HCT116 (cell line): Measurements from ENCODE around the gene PPP1R1B. TPM values are rescaled to one million over a fixed set of nuclear protein-coding genes. Genes with fewer than 3 reads are reported as not detected.
A peak's percentile ranks its signal among the peaks of the same experiment; 100 is the strongest.

Experiments
- ATAC-seq: fragments of 200-7000 bp; cut with Tn5 transposase; 2 replicates; pipeline ENCODE4 v1.9.1; 2020; ENCODE audit warnings: mild to moderate bottlenecking, moderate library complexity
- BruUV-seq: library from RNA; stranded (reverse); fragments of 400-500 nt; replicated peaks from 2 replicates; lab custom pipeline; 2021; lab: Mats Ljungman, UMichigan
- CTCF ChIA-PET: fragments of 300-600 bp; sonication (Branson Sonifier 250); formaldehyde crosslinking; loops from one replicate; lab custom pipeline; 2021; ENCODE audit warnings: antibody characterized with exemption; lab: Charles Lee
- POLR2A ChIA-PET: fragments of 300-600, 350-600 bp; sonication (Branson Sonifier 250); formaldehyde crosslinking; loops from one replicate; lab custom pipeline; 2021; ENCODE audit warnings: antibody characterized with exemption; lab: Charles Lee
- RAD21 ChIA-PET, 2 experiments: fragments of 300-600 bp; sonication (Branson Sonifier 250); formaldehyde crosslinking; loops; one replicate each; lab custom pipeline; 2023; ENCODE audit warnings: low total read pairs in 2 of 2; ENCODE audit not compliant: uncharacterized antibody in 2 of 2, unreplicated experiment in 2 of 2, low non-redundant PET in 1 of 2; lab: Charles Lee
- DNase-seq: peaks from one replicate; pipeline ENCODE4 v3.0.0-alpha.2; 2010; ENCODE audit warnings: low read depth, low spot score
- H2AFZ ChIP-seq: fragments of 200-600 bp; shearing (Covaris generic), sonication (generic); 2 replicates; pipeline ENCODE4 v1.6.1; 2017; ENCODE audit warnings: low read depth, mixed run types, mixed read lengths, antibody characterized with exemption, low read length; ENCODE audit not compliant: poor library complexity, severe bottlenecking
- H3K27ac ChIP-seq: 2 replicates; pipeline ENCODE4 v1.5.1; 2012; ENCODE audit warnings: low read depth, low read length
- H3K27me3 ChIP-seq: fragments of 200-600 bp; sonication (generic); 2 replicates; pipeline ENCODE4 v1.6.1; 2016; ENCODE audit warnings: mixed run types, low read length, mixed read lengths; ENCODE audit not compliant: insufficient read depth
- H3K36me3 ChIP-seq, 2 experiments: fragments of 200-500 bp in 1 of 2; fragments of 200-600 bp in 1 of 2; sonication (Bioruptor generic) in 1 of 2; sonication (generic) in 1 of 2; 2 replicates each; pipeline versions ENCODE4 v1.5.1 to v1.6.1; 2014 to 2016; ENCODE audit warnings: low read length in 2 of 2, inconsistent platforms in 1 of 2, mixed read lengths in 1 of 2, mixed run types in 1 of 2; ENCODE audit not compliant: insufficient read depth in 2 of 2, control insufficient read depth in 1 of 2
- H3K4me1 ChIP-seq, 2 experiments: fragments of 200-600 bp in 1 of 2; sonication (generic) in 1 of 2; 2 replicates each; pipeline versions ENCODE4 v1.5.1 to v1.6.1; 2012 to 2017; ENCODE audit warnings: low read length in 2 of 2, inconsistent platforms in 1 of 2, mild to moderate bottlenecking in 1 of 2, mixed read lengths in 1 of 2, mixed run types in 1 of 2, moderate library complexity in 1 of 2; ENCODE audit not compliant: insufficient read depth in 2 of 2, control insufficient read depth in 1 of 2
- H3K4me2 ChIP-seq: fragments of 200-600 bp; sonication (generic); 2 replicates; pipeline ENCODE4 v1.6.1; 2017; ENCODE audit warnings: mixed run types, low read length, mixed read lengths
- H3K4me3 ChIP-seq, 2 experiments: fragments of 200-600 bp in 1 of 2; sonication (generic) in 1 of 2; replicated peaks in 1 of 2; 2 replicates each; pipeline ENCODE4 v1.5.1; 2011 to 2016; ENCODE audit warnings: low read length in 2 of 2, control low read depth in 1 of 2, low read depth in 1 of 2, mild to moderate bottlenecking in 1 of 2, mixed read lengths in 1 of 2, mixed run types in 1 of 2
- H3K79me2 ChIP-seq: fragments of 200-600 bp; sonication (generic); 2 replicates; pipeline ENCODE4 v1.6.1; 2017; ENCODE audit warnings: mild to moderate bottlenecking, mixed run types, low read length, moderate library complexity, mixed read lengths; ENCODE audit not compliant: insufficient read depth
- H3K9ac ChIP-seq: fragments of 200-600 bp; sonication (generic); 2 replicates; pipeline ENCODE4 v1.6.1; 2016; ENCODE audit warnings: low read length, mixed read lengths
- H3K9me2 ChIP-seq: fragments of 200-600 bp; sonication (generic), shearing (Covaris generic); 2 replicates; pipeline ENCODE4 v1.6.1; 2017; ENCODE audit warnings: mixed run types, mild to moderate bottlenecking, moderate library complexity; ENCODE audit not compliant: insufficient read depth
- H3K9me3 ChIP-seq, 2 experiments: fragments of 200-500 bp in 1 of 2; fragments of 200-600 bp in 1 of 2; sonication (Bioruptor generic) in 1 of 2; sonication (generic) in 1 of 2; 2 replicates each; pipeline ENCODE4 v1.6.1; 2014 to 2017; ENCODE audit warnings: low read length in 2 of 2, mixed read lengths in 2 of 2, inconsistent platforms in 1 of 2, low read depth in 1 of 2, mild to moderate bottlenecking in 1 of 2, mixed run types in 1 of 2, moderate library complexity in 1 of 2; ENCODE audit not compliant: control insufficient read depth in 1 of 2, insufficient read depth in 1 of 2
- H4K20me1 ChIP-seq: fragments of 200-600 bp; sonication (generic), shearing (Covaris generic); 2 replicates; pipeline ENCODE4 v1.6.1; 2017; ENCODE audit warnings: mixed run types, mild to moderate bottlenecking, moderate library complexity; ENCODE audit not compliant: insufficient read depth
- CEBPB ChIP-seq: IDR thresholded peaks from 2 replicates; pipeline ENCODE4 v1.6.1; 2012; ENCODE audit warnings: low read depth
- ELF1 ChIP-seq: IDR thresholded peaks from 2 replicates; pipeline ENCODE4 v1.6.1; 2012; ENCODE audit warnings: low read depth, borderline replicate concordance
- EZH2 ChIP-seq: fragments of 200-600 bp; sonication (generic); IDR thresholded peaks from 2 replicates; pipeline ENCODE4 v1.6.1; 2017; ENCODE audit warnings: antibody characterized with exemption, mixed run types
- EZH2phosphoT487 ChIP-seq: fragments of 200-600 bp; IDR thresholded peaks from 2 replicates; pipeline ENCODE4 v1.6.1; 2018; ENCODE audit warnings: antibody characterized with exemption, borderline replicate concordance
- FOSL1 ChIP-seq: IDR thresholded peaks from 2 replicates; pipeline ENCODE4 v1.6.1; 2012; ENCODE audit warnings: low read depth
- JUND ChIP-seq: IDR thresholded peaks from 2 replicates; pipeline ENCODE4 v1.6.1; 2012
- POLR2A ChIP-seq: IDR thresholded peaks from 2 replicates; pipeline ENCODE4 v1.7.0; 2011; ENCODE audit warnings: borderline replicate concordance; ENCODE audit not compliant: insufficient read depth, insufficient read length; ENCODE audit errors: extremely low read depth
- POLR2AphosphoS5 ChIP-seq: IDR thresholded peaks from 2 replicates; pipeline ENCODE4 v1.6.1; 2011; ENCODE audit warnings: mild to moderate bottlenecking, low read depth, low read length, moderate library complexity
- RAD21 ChIP-seq: IDR thresholded peaks from 2 replicates; pipeline ENCODE4 v1.6.1; 2012; ENCODE audit warnings: low read depth, mild to moderate bottlenecking
- REST ChIP-seq: IDR thresholded peaks from 2 replicates; pipeline ENCODE4 v1.6.1; 2012; ENCODE audit warnings: low read depth
- SIN3A ChIP-seq: IDR thresholded peaks from 2 replicates; pipeline ENCODE4 v1.6.1; 2012; ENCODE audit warnings: low read depth
- SP1 ChIP-seq: IDR thresholded peaks from 2 replicates; pipeline ENCODE4 v1.6.1; 2012; ENCODE audit warnings: low read depth
- SRF ChIP-seq: IDR thresholded peaks from 2 replicates; pipeline ENCODE4 v1.6.1; 2012; ENCODE audit warnings: low read depth
- TCF7L2 ChIP-seq: IDR thresholded peaks from 2 replicates; pipeline ENCODE4 v1.7.0; 2011; ENCODE audit warnings: borderline replicate concordance, inconsistent platforms; ENCODE audit not compliant: insufficient read depth, insufficient read length; ENCODE audit errors: extremely low read depth
- YY1 ChIP-seq: IDR thresholded peaks from 2 replicates; pipeline ENCODE4 v1.6.1; 2011; ENCODE audit warnings: low read length, low read depth, moderate library complexity, mild to moderate bottlenecking; ENCODE audit not compliant: insufficient replicate concordance; ENCODE audit errors: extremely low read depth
- ZBTB33 ChIP-seq: IDR thresholded peaks from 2 replicates; pipeline ENCODE4 v1.6.1; 2011; ENCODE audit warnings: mild to moderate bottlenecking, low read length, moderate library complexity; ENCODE audit not compliant: insufficient replicate concordance; ENCODE audit errors: extremely low read depth
- ZFX ChIP-seq: fragments of 450-650 bp; IDR thresholded peaks from 2 replicates; pipeline ENCODE4 v1.6.1; 2017
- ZNF274 ChIP-seq: fragments of 200-500 bp; sonication (Bioruptor generic); IDR thresholded peaks from 2 replicates; pipeline ENCODE4 v1.6.1; 2014; ENCODE audit warnings: mild to moderate bottlenecking, low read depth, low read length, inconsistent platforms
- intact Hi-C: fragments of 100-400 bp; cut with micrococcal nuclease; formaldehyde crosslinking; loops from 2 replicates; pipeline ENCODE4 v1.10.0; 2022
- total RNA-seq: library from RNA; stranded (reverse); gene quantifications from one replicate; pipeline ENCODE4 v1.2.1, GENCODE V29; 2021; ENCODE audit not compliant: unreplicated experiment
- TF ChIP-seq, protein P1 (sequence below), 3 experiments: fragments of 200-600 bp in 1 of 3; sonication (generic) in 1 of 3; IDR thresholded peaks in 2 of 3; conservative IDR thresholded peaks in 1 of 3; 2 replicates each; pipeline ENCODE4 v1.5.1; 2012 to 2017; ENCODE audit warnings: low read depth in 2 of 3, low read length in 2 of 3, antibody characterized with exemption in 1 of 3, borderline replicate concordance in 1 of 3, control low read depth in 1 of 3, mild to moderate bottlenecking in 1 of 3, mixed read lengths in 1 of 3, mixed run types in 1 of 3, moderate library complexity in 1 of 3; ENCODE audit not compliant: insufficient read depth in 1 of 3
- TF ChIP-seq, protein P2 (sequence below): IDR thresholded peaks from 2 replicates; pipeline ENCODE4 v1.6.1; 2012

The PPP1R1B gene
- total RNA-seq, 1 experiment from 2014 or later = 0.49 TPM

GRCh38 chr17:39650121-39650579 lies 23.4 kb downstream of the PPP1R1B start:
- BruUV-seq = no TSS peak
- intact Hi-C loops = no loop called here
- RAD21 ChIA-PET = no interaction called here
- H3K9me3 ChIP-seq = no peaks in the 10 kb centered on the region
- peak; percentile 82 for DNase-seq
- H4K20me1 ChIP-seq = no peaks in the 10 kb centered on the region
- CTCF ChIA-PET = interaction anchor here (1.5 to 2.9 kb wide), 6 partner anchors 15 to 29 kb away, joined by 4 to 14 read pairs (median 7); no protein-coding TSS in a partner anchor
- no peaks in the 10 kb centered on the region; a peak in 1 of 4 replicates for H3K36me3 ChIP-seq
- peaks cover 19% of the 10 kb centered on the region; the same call in 1 of the 2 replicates for H3K79me2 ChIP-seq
- POLR2A ChIA-PET = interaction anchor here (0.7 to 1.1 kb wide), 2 partner anchors 18 to 19 kb away, joined by 3 read pairs; no protein-coding TSS in a partner anchor
- H3K9me2 ChIP-seq = no peaks in the 10 kb centered on the region
- no peaks in the 10 kb centered on the region for H3K27me3 ChIP-seq
- H3K4me2 ChIP-seq = peak overlapping the region; percentile 61
- peak overlapping the region; percentile 40 for H3K9ac ChIP-seq
- ATAC-seq = peak; percentile 89
- H3K4me1 ChIP-seq = peaks cover 13 to 58% of the 10 kb centered on the region in 2 experiments
- H2AFZ ChIP-seq = no peak overlapping the region
- peak overlapping the region; percentile 71 for H3K27ac ChIP-seq
- H3K4me3 ChIP-seq = 0 out of 4 replicates have a peak overlapping the region, but pooled peaks of 1 of the 2 experiments have one; percentile 20
- TF ChIP-seq TCF7L2 (no peak), ELF1 (no peak), REST (no peak), POLR2A (no peak), CEBPB (no peak), RAD21 (no peak), ZNF274 (no peak), ZBTB33 (no peak), EZH2phosphoT487 (no peak), FOSL1 (peak; percentile 71), POLR2AphosphoS5 (no peak), YY1 (no peak), JUND (peak; percentile 72), SRF (no peak), SP1 (peak; percentile 60; the same call in 1 of the 2 replicates), EZH2 (no peak), SIN3A (no peak), ZFX (no peak)
- TF ChIP-seq, protein P1, sequence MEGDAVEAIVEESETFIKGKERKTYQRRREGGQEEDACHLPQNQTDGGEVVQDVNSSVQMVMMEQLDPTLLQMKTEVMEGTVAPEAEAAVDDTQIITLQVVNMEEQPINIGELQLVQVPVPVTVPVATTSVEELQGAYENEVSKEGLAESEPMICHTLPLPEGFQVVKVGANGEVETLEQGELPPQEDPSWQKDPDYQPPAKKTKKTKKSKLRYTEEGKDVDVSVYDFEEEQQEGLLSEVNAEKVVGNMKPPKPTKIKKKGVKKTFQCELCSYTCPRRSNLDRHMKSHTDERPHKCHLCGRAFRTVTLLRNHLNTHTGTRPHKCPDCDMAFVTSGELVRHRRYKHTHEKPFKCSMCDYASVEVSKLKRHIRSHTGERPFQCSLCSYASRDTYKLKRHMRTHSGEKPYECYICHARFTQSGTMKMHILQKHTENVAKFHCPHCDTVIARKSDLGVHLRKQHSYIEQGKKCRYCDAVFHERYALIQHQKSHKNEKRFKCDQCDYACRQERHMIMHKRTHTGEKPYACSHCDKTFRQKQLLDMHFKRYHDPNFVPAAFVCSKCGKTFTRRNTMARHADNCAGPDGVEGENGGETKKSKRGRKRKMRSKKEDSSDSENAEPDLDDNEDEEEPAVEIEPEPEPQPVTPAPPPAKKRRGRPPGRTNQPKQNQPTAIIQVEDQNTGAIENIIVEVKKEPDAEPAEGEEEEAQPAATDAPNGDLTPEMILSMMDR (IDR thresholded peaks at IDR 0.05 in 2 of 3, conservative IDR thresholded peaks at IDR 0.05 in 1 of 3; ENCODE audit: borderline replicate concordance in 1 of 3, insufficient read depth in 1 of 3, low read depth in 2 of 3, low read length in 2 of 3) = no peak
- TF ChIP-seq, protein P2, sequence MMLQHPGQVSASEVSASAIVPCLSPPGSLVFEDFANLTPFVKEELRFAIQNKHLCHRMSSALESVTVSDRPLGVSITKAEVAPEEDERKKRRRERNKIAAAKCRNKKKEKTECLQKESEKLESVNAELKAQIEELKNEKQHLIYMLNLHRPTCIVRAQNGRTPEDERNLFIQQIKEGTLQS = no peak
